ENCODE results near the gene CDK5R2.

CDK5R2 gene

DNA sequence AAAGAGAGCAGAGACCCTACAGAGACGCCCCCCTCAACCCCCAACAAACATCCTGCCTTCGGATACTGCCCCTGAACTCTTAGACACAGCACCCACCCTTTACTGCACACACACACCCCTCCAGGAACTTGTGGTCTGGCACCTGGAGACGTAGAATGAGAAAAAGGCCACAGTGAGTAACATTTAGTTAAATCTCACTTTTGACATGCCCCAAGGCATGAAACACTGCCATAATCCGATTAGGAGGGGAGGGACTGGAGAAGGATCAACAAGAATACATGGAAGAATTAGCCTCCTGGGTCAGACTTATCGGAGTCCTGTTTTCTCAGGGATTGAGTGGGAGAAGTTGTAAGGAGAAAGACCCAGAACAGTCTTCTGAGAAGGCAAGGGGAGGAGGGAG lies 4.1 kb downstream of the CDK5R2 start:
- Histone ChIP-seq H3K79me2 (ENCODE audit: control insufficient read depth, low read length) (no peaks in the 10 kb centered on the region), H3K4me2 (ENCODE audit: low read length) (no peak overlapping the region), H3K9me2 (replicated peaks; ENCODE audit: control insufficient read depth, low read length) (no peaks in the 10 kb centered on the region), H4K20me1 (ENCODE audit: control insufficient read depth, insufficient read depth, low read depth, low read length) (no peaks in the 10 kb centered on the region), H3K27ac (ENCODE audit: low read depth, low read length) (no peak overlapping the region), H3K9me3 (ENCODE audit: control insufficient read depth, insufficient read depth, low read length) (no peaks in the 10 kb centered on the region), H3F3A (ENCODE audit: control insufficient read depth, insufficient read depth) (no peaks in the 10 kb centered on the region), H3K4me1 (ENCODE audit: control insufficient read depth, low read length) (peaks cover 10% of the 10 kb centered on the region), H3K27me3 (ENCODE audit: control insufficient read depth, low read length) (peaks cover 23% of the 10 kb centered on the region), H3K4me3 (ENCODE audit: low read length) (no peak overlapping the region), H3K36me3 (ENCODE audit: control insufficient read depth, low read length) (no peaks in the 10 kb centered on the region)
- TF ChIP-seq, protein P1, sequence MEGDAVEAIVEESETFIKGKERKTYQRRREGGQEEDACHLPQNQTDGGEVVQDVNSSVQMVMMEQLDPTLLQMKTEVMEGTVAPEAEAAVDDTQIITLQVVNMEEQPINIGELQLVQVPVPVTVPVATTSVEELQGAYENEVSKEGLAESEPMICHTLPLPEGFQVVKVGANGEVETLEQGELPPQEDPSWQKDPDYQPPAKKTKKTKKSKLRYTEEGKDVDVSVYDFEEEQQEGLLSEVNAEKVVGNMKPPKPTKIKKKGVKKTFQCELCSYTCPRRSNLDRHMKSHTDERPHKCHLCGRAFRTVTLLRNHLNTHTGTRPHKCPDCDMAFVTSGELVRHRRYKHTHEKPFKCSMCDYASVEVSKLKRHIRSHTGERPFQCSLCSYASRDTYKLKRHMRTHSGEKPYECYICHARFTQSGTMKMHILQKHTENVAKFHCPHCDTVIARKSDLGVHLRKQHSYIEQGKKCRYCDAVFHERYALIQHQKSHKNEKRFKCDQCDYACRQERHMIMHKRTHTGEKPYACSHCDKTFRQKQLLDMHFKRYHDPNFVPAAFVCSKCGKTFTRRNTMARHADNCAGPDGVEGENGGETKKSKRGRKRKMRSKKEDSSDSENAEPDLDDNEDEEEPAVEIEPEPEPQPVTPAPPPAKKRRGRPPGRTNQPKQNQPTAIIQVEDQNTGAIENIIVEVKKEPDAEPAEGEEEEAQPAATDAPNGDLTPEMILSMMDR (IDR thresholded peaks at IDR 0.05; ENCODE audit: low read depth, low read length, poor library complexity, severe bottlenecking), result no peak
- TF ChIP-seq EZH2phosphoT487 (IDR thresholded peaks at IDR 0.05; ENCODE audit: borderline replicate concordance, low read length), result no peak

DNA sequence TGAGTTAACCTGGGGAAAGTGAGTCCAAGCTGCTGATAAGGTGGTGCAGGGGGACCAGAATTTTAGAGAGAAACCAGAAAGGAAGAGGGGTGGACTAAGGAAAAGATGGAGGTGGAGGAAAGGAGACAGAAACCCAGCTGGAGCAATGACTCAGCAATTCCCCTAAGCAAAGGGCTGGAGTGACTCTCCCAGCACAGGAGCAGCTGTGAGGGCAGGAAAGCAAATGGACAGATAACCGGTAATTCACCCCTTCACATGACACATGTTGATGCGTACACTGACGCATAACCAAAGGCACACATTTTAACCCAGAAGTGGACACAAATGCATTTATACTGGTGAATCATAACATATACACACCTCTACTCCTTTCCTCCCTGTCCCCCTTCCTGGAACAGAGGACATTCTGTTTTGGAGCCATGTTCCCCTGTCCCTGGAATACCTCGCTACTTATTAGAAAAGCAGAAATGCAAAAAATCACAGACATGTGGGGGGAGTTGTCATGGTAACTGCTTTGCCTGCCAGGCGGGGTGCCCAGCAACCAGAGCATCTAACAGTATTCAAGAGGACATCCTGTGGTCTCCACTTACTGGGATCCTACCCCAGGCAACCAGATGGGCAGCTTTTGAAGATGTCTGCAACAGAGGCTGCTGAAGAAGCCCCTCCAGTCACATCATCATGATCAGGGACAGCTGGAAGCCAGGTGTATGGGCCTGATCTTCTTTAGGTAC lies 4.7 kb downstream of the CDK5R2 start:
- H3F3A ChIP-seq (ENCODE audit: control insufficient read depth, insufficient read depth), result no peaks in the 10 kb centered on the region
- no peak overlapping the region for H3K27ac ChIP-seq (ENCODE audit: low read depth, low read length)
- H3K9me2 ChIP-seq (replicated peaks; ENCODE audit: control insufficient read depth, low read length), result no peaks in the 10 kb centered on the region
- no peaks in the 10 kb centered on the region for H4K20me1 ChIP-seq (ENCODE audit: control insufficient read depth, insufficient read depth, low read depth, low read length)
- H3K79me2 ChIP-seq (ENCODE audit: control insufficient read depth, low read length), result no peaks in the 10 kb centered on the region
- H3K4me1 ChIP-seq (ENCODE audit: control insufficient read depth, low read length), result peaks cover 4% of the 10 kb centered on the region
- H3K27me3 ChIP-seq (ENCODE audit: control insufficient read depth, low read length), result peaks cover 23% of the 10 kb centered on the region
- no peak overlapping the region for H3K4me2 ChIP-seq (ENCODE audit: low read length)
- no peaks in the 10 kb centered on the region for H3K9me3 ChIP-seq (ENCODE audit: control insufficient read depth, insufficient read depth, low read length)
- H3K4me3 ChIP-seq (ENCODE audit: low read length), result no peak overlapping the region
- H3K36me3 ChIP-seq (ENCODE audit: control insufficient read depth, low read length), result no peaks in the 10 kb centered on the region
- no peak for TF ChIP-seq EZH2phosphoT487 (IDR thresholded peaks at IDR 0.05; ENCODE audit: borderline replicate concordance, low read length)
- TF ChIP-seq, protein P1 (IDR thresholded peaks at IDR 0.05; ENCODE audit: low read depth, low read length, poor library complexity, severe bottlenecking), result no peak

DNA sequence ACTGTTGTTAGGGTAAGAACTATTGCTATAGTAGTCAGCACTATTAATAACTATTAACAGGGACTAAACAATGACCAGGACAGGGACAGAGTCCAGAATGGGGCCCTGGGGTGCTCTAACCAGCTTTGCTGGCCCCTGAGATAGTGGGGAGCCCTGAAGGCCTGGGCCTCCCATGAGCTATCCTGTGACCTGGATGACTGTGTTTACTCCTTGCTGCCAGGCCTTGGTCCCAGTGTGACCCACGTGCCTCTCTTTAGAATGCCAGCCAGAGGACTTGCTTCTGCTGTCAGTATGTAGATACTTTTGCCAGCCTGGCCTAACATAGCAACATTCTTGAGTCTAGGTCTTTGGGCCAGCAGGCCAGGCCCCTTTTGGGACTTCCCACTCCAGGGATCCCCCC lies 11.4 kb downstream of the CDK5R2 start:
- Histone ChIP-seq H3K4me1 (ENCODE audit: control insufficient read depth, low read length) (no peaks in the 10 kb centered on the region), H3K4me2 (ENCODE audit: low read length) (no peak overlapping the region), H4K20me1 (ENCODE audit: control insufficient read depth, insufficient read depth, low read depth, low read length) (no peaks in the 10 kb centered on the region), H3K9me2 (replicated peaks; ENCODE audit: control insufficient read depth, low read length) (no peaks in the 10 kb centered on the region), H3F3A (ENCODE audit: control insufficient read depth, insufficient read depth) (no peaks in the 10 kb centered on the region), H3K27me3 (ENCODE audit: control insufficient read depth, low read length) (peaks cover 30% of the 10 kb centered on the region), H3K36me3 (ENCODE audit: control insufficient read depth, low read length) (no peaks in the 10 kb centered on the region), H3K27ac (ENCODE audit: low read depth, low read length) (no peak overlapping the region), H3K79me2 (ENCODE audit: control insufficient read depth, low read length) (no peaks in the 10 kb centered on the region), H3K4me3 (ENCODE audit: low read length) (no peak overlapping the region), H3K9me3 (ENCODE audit: control insufficient read depth, insufficient read depth, low read length) (no peaks in the 10 kb centered on the region)
- no peak for TF ChIP-seq EZH2phosphoT487 (IDR thresholded peaks at IDR 0.05; ENCODE audit: borderline replicate concordance, low read length)
- TF ChIP-seq, protein P1 (IDR thresholded peaks at IDR 0.05; ENCODE audit: low read depth, low read length, poor library complexity, severe bottlenecking), result no peak

All from DOHH2 (cell line).